ENCODE data around the gene SDF4. TPM values are rescaled to one million over a fixed set of nuclear protein-coding genes. Genes with fewer than 3 reads are reported as not detected.

The SDF4 gene
- total and polyA plus RNA-seq, 2 of the 8 experiments (the other 6 are each of a cell fraction or from before 2014, with no cell fraction given), result 45.5 to 75.6 TPM

DNA sequence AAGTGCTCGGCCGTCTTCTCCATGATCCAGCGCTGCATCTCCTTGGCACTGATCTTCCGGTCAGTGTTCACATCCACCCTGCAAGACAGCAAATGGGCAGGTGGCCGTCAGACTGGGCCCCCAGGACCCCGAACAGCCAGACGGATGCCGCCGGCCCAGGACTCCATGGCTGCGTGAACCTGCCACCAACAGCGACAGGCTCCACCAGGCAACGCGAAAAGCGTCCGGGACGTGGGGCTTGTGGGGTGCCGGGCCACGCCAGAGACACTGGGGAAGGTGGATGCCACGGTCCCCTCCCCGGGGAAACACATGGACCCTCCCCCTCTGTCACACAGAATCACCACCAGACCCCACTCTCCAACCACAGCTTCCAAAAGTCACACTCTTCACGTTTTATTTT, 7.9 kb downstream of the SDF4 start (continued):
- TF ChIP-seq CHD7 (IDR thresholded peaks at IDR 0.05; ENCODE audit: insufficient replicate concordance, low read length) (no peak), SP4 (IDR thresholded peaks at IDR 0.05; ENCODE audit: low read length) (no peak), SP1 (IDR thresholded peaks at IDR 0.05; ENCODE audit: low read depth, low read length) (no peak)

All from H1 (cell line).